ENCODE measurements around the gene PRICKLE2.

The PRICKLE2 gene

DNA sequence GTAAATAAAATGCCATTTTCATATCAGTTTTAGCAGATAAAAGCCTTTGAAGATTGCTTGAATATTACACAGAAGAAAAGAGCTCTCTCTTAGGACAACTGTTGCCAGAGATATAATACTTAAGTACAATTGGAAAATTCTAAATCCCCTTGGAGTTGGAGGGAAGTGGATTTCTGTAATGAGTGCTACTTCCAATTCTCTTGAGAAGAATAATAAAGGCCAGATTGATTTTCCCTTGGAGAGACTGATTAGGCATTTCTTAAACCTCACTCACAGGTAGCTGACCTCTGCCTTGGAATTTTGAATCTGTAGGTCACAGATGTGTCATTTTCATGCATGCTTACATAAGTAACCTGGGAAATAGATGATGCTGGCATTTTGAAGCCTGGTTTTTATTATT, 172.1 kb downstream of the PRICKLE2 start:
- in situ Hi-C loops (cut with HindIII; ENCODE audit: low pct_ligation_motif_present, low sequenced_read_pairs): no loop called here
- Histone ChIP-seq H3K4me3 (ENCODE audit: low read depth, low read length) (no peak overlapping the region), H3K36me3 (replicated peaks) (no peaks in the 10 kb centered on the region), H3K27me3 (replicated peaks) (no peaks in the 10 kb centered on the region), H3K27ac (no peak overlapping the region)
- DNase-seq: no peak
- TF ChIP-seq, protein P1, sequence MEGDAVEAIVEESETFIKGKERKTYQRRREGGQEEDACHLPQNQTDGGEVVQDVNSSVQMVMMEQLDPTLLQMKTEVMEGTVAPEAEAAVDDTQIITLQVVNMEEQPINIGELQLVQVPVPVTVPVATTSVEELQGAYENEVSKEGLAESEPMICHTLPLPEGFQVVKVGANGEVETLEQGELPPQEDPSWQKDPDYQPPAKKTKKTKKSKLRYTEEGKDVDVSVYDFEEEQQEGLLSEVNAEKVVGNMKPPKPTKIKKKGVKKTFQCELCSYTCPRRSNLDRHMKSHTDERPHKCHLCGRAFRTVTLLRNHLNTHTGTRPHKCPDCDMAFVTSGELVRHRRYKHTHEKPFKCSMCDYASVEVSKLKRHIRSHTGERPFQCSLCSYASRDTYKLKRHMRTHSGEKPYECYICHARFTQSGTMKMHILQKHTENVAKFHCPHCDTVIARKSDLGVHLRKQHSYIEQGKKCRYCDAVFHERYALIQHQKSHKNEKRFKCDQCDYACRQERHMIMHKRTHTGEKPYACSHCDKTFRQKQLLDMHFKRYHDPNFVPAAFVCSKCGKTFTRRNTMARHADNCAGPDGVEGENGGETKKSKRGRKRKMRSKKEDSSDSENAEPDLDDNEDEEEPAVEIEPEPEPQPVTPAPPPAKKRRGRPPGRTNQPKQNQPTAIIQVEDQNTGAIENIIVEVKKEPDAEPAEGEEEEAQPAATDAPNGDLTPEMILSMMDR (IDR thresholded peaks at IDR 0.05; ENCODE audit: low read depth, low read length, missing control alignments): no peak

DNA sequence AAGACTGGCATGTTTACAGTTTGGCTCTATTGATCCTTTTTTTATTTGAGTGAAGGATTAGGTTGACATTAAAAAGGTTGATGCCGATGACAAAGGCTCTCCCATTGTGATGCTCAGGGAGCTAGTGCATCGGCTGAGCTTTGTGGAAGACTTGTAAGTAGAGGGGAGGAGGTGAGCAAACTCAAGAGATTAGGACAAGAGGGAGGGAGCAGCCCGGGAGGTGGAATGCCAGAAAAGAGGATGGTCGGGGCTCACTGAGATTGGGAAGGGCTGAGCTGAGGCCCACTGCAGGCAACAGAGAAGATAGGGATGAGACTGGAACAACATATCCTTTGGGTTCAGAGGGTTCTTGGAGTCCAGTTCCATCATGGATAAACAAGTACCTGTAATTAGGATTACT, 175.4 kb downstream of the PRICKLE2 start:
- no peak for DNase-seq
- Histone ChIP-seq H3K27ac (no peak overlapping the region), H3K36me3 (replicated peaks) (no peaks in the 10 kb centered on the region), H3K4me3 (ENCODE audit: low read depth, low read length) (no peak overlapping the region), H3K27me3 (replicated peaks) (no peaks in the 10 kb centered on the region)
- in situ Hi-C loops (cut with HindIII; ENCODE audit: low pct_ligation_motif_present, low sequenced_read_pairs): no loop called here
- TF ChIP-seq, protein P1 (IDR thresholded peaks at IDR 0.05; ENCODE audit: low read depth, low read length, missing control alignments): no peak

DNA sequence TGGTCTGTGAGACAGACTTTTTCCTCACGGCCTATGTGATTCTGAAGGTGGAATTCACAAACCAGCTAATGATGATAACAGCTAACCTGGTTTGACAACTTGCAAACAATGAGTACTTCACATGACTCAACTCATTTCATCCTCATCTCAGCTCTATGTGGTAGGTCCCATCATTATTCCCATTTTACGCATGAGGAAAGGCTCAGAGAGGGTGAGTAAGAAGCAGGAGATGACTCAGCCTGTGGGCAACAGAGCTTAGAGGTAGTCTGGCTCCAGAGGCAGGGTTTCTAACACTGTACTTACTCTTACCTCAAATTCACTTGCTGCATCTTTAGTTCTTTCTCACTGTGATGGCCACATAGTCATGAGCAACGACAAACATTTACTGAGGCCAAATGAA, 176.1 kb downstream of the PRICKLE2 start:
- peak; percentile 31 for DNase-seq
- no peak overlapping the region for H3K27ac ChIP-seq

DNA sequence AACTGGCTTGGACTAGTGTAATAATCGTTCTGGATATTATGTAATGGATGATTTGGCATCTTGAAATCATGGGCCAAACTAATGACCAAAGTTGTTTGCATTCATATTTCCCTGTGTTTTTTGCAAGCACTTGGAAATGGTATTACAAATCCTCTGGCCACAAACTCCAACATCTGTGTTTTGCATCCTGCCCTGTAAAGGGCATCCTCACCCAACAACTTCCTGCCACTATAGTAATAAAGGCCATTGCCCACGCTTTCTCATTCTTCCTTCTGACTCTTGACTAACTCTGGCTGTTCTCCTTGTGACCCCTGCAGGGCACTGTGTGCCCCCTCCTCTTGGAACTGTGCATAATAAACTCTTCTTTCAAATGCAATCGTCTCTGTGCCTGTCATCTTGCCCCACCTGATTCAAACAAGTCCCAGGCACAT, 176.6 kb downstream of the PRICKLE2 start:
- Histone ChIP-seq H3K36me3 (replicated peaks) (no peaks in the 10 kb centered on the region), H3K27ac (no peak overlapping the region), H3K4me3 (ENCODE audit: low read depth, low read length) (no peak overlapping the region), H3K27me3 (replicated peaks) (no peaks in the 10 kb centered on the region)
- DNase-seq: no peak
- in situ Hi-C loops (cut with HindIII; ENCODE audit: low pct_ligation_motif_present, low sequenced_read_pairs): no loop called here
- TF ChIP-seq, protein P1 (IDR thresholded peaks at IDR 0.05; ENCODE audit: low read depth, low read length, missing control alignments): no peak

More for the DNA sequence above, 176.1 kb downstream of the PRICKLE2 start:
- no peaks in the 10 kb centered on the region for H3K36me3 ChIP-seq (replicated peaks)
- H3K4me3 ChIP-seq (ENCODE audit: low read depth, low read length): no peak overlapping the region
- TF ChIP-seq, protein P1 (IDR thresholded peaks at IDR 0.05; ENCODE audit: low read depth, low read length, missing control alignments): no peak
- H3K27me3 ChIP-seq (replicated peaks): no peaks in the 10 kb centered on the region
- in situ Hi-C loops (cut with HindIII; ENCODE audit: low pct_ligation_motif_present, low sequenced_read_pairs): no loop called here

DNA sequence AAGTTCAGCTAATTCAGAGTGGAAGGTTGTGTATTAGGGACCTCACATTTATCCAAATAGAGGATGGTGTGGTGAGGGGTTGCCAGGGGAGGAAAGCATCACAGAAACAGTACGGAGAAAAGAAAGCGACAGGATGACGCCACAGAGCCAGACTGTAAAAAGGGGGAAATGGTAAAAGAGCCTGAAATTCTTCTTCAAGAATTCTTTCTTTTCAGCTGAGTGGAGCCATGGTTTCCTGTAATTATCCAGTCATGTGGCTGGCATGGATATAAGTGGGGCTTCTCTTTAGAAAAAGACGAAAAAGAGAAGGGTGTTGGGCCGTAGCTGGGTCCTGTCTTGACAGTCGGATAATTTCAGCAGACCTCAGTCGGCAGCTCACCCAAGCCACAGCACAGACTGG, 177.5 kb downstream of the PRICKLE2 start:
- Histone ChIP-seq H3K27ac (no peak overlapping the region), H3K27me3 (replicated peaks) (no peaks in the 10 kb centered on the region), H3K4me3 (ENCODE audit: low read depth, low read length) (no peak overlapping the region), H3K36me3 (replicated peaks) (no peaks in the 10 kb centered on the region)
- no peak for DNase-seq
- in situ Hi-C loops (cut with HindIII; ENCODE audit: low pct_ligation_motif_present, low sequenced_read_pairs): no loop called here
- TF ChIP-seq, protein P1 (IDR thresholded peaks at IDR 0.05; ENCODE audit: low read depth, low read length, missing control alignments): no peak

DNA sequence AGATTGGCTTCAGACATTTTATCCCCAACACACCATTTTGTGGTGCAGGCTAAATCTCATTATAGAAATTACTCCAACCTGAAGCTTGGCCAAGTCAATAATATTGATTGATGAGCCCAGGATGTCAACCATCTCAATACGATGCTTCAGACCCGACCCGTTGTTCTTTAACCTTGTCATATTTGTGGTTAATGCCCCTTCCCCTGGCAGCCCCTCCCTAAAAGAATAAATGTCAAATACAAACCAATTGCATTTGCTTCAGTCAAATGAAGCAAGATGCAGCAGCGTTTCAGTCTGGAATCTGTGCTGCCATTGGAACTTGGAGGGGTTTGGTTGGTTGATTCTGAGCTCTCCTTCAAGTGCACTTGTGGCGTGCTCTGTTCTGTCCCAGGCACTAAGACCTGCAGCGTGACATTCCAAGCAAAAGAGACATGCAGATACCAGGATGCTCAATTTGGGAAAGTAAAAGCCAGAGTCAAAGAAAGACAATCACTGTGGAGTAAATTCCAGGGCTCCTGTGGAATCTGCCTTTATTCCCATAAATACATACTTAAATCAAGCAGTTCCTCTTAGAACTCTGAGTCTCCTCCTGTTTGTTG, 178.2 kb downstream of the PRICKLE2 start:
- in situ Hi-C loops (cut with HindIII; ENCODE audit: low pct_ligation_motif_present, low sequenced_read_pairs): no loop called here
- TF ChIP-seq, protein P1 (IDR thresholded peaks at IDR 0.05; ENCODE audit: low read depth, low read length, missing control alignments): no peak

More for the DNA sequence above, 178.2 kb downstream of the PRICKLE2 start:
- Histone ChIP-seq H3K4me3 (ENCODE audit: low read depth, low read length) (no peak overlapping the region), H3K27ac (no peak overlapping the region), H3K36me3 (replicated peaks) (no peaks in the 10 kb centered on the region), H3K27me3 (replicated peaks) (no peaks in the 10 kb centered on the region)
- no peak for DNase-seq
